ENCODE data around the gene CATSPER1. TPM values are rescaled to one million over a fixed set of nuclear protein-coding genes. Genes with fewer than 3 reads are reported as not detected.

The CATSPER1 gene
- total RNA-seq, 1 donor from 2014 or later = not detected

GRCh38 chr11:66050581-66051231 is 24.4 kb upstream of the CATSPER1 start:
- Histone ChIP-seq H2AFZ (replicated peaks) (no peak overlapping the region), H3K27me3 (no peaks in the 10 kb centered on the region), H3K36me3 (peaks cover 4% of the 10 kb centered on the region), H3K9ac (peak overlapping the region; percentile 38), H4K20me1 (ENCODE audit: low read depth) (peaks cover 11% of the 10 kb centered on the region), H3K27ac (peak overlapping the region; percentile 92), H3K4me1 (peaks cover 22% of the 10 kb centered on the region), H3K4me3 (peak overlapping the region; percentile 80), H3K9me3 (ENCODE audit: low read depth) (no peaks in the 10 kb centered on the region), H3K4me2 (peak overlapping the region; percentile 87), H3F3A (ENCODE audit: low read depth) (peaks cover 32% of the 10 kb centered on the region), H3K79me2 (ENCODE audit: low read depth) (peaks cover 52% of the 10 kb centered on the region)
- peaks cover 42% of the 10 kb centered on the region for H3K4me1 Mint-ChIP-seq
- DNase-seq (ENCODE audit: low spot score) = no peak
- H3K9me3 Mint-ChIP-seq = no peaks in the 10 kb centered on the region
- H3K27ac Mint-ChIP-seq = peak overlapping the region; percentile 99
- no peak for TF ChIP-seq EZH2phosphoT487 (IDR thresholded peaks at IDR 0.05)
- TF ChIP-seq CTCF (IDR thresholded peaks at IDR 0.05) = peak; percentile 3
- H3K4me3 Mint-ChIP-seq = peak overlapping the region; percentile 96
- no peaks in the 10 kb centered on the region for H3K27me3 Mint-ChIP-seq (ENCODE audit: insufficient read depth, low read depth)
- peaks cover 14% of the 10 kb centered on the region for H3K36me3 Mint-ChIP-seq

GRCh38 chr11:66048547-66049323 is 22.5 kb upstream of the CATSPER1 start, which contains the start of gene GAL3ST3:
TSS of gene GAL3ST3 (minus strand) at chr11:66049161. CDS start at chr11:66045415, 3,746 bp downstream.
- H3K27me3 Mint-ChIP-seq (ENCODE audit: insufficient read depth, low read depth) = no peaks in the 10 kb centered on the region
- H3K27ac ChIP-seq = no peak within 1 kb of the TSS
- DNase-seq (ENCODE audit: low spot score) = peak; percentile 88

More at GRCh38 chr11:66048547-66049323, 22.5 kb upstream of the CATSPER1 start, which contains the start of gene GAL3ST3:
- no peak for TF ChIP-seq CTCF (IDR thresholded peaks at IDR 0.05)
- no peak for TF ChIP-seq EZH2 (IDR thresholded peaks at IDR 0.05)
- no peak for TF ChIP-seq EZH2phosphoT487 (IDR thresholded peaks at IDR 0.05)
- Histone ChIP-seq H3F3A (ENCODE audit: low read depth) (peaks cover 43% of the 10 kb centered on the region), H4K20me1 (ENCODE audit: low read depth) (peaks cover 16% of the 10 kb centered on the region), H3K4me3 (peak within 1 kb of the TSS; percentile 86), H2AFZ (replicated peaks) (peak within 1 kb of the TSS; percentile 81), H3K79me2 (ENCODE audit: low read depth) (peaks cover 39% of the 10 kb centered on the region), H3K9me3 (ENCODE audit: low read depth) (no peaks in the 10 kb centered on the region), H3K4me1 (peaks cover 31% of the 10 kb centered on the region), H3K36me3 (peaks cover 4% of the 10 kb centered on the region), H3K27me3 (no peaks in the 10 kb centered on the region), H3K4me2 (peak within 1 kb of the TSS; percentile 94), H3K9ac (peak within 1 kb of the TSS; percentile 12)
- peak within 1 kb of the TSS; percentile 50 for H3K27ac Mint-ChIP-seq
- H3K4me3 Mint-ChIP-seq = peak within 1 kb of the TSS; percentile 90
- H3K9me3 Mint-ChIP-seq = peaks cover 2% of the 10 kb centered on the region
- H3K36me3 Mint-ChIP-seq = peaks cover 7% of the 10 kb centered on the region
- peaks cover 49% of the 10 kb centered on the region for H3K4me1 Mint-ChIP-seq

All from neural progenitor cell (in vitro differentiated cells).